Activated naive CD4-positive, alpha-beta T cell treated with anti-CD3 and anti-CD28 coated beads, Interleukin-2, amount 50 U/mL, for 72 hours (primary cell): Measurements from ENCODE around the gene TMEM178A. TPM values are rescaled to one million over a fixed set of nuclear protein-coding genes. Genes with fewer than 3 reads are reported as not detected.
"Not testable (repeated sequence)": the region's sequence is repeated elsewhere in the genome, so short reads cannot be mapped to it uniquely, and the experiment has no call there.

Source experiments
- ATAC-seq, 2 donors: fragments of 150-1000 bp; cut with Tn5 transposase; 2 replicates each; pipeline ENCODE4 v1.10.0; 2021; ENCODE audit warnings: mild to moderate bottlenecking in 2 of 2, moderate library complexity in 2 of 2
- DNase-seq, 2 donors: peaks; one replicate each; pipeline ENCODE4 v3.0.0; 2021 to 2022; ENCODE audit warnings: low spot score in 2 of 2
- H3K27ac Mint-ChIP-seq, 2 donors: one replicate each; pipeline ENCODE4 v1.8.0; 2022; ENCODE audit warnings: mild to moderate bottlenecking in 2 of 2, mixed read lengths in 2 of 2
- H3K36me3 Mint-ChIP-seq, 2 donors: one replicate each; pipeline ENCODE4 v1.8.0; 2022; ENCODE audit warnings: mixed read lengths in 2 of 2
- H3K9me3 Mint-ChIP-seq, 2 donors: one replicate each; pipeline ENCODE4 v1.8.0; 2022; ENCODE audit warnings: mixed read lengths in 2 of 2
- total RNA-seq, 2 donors: library from RNA; stranded (reverse); gene quantifications; one replicate each; pipeline ENCODE4 v1.2.3, GENCODE V29; 2022

The TMEM178A gene
- total RNA-seq, 2 donors from 2014 or later = 0.30 to 0.86 TPM

DNA sequence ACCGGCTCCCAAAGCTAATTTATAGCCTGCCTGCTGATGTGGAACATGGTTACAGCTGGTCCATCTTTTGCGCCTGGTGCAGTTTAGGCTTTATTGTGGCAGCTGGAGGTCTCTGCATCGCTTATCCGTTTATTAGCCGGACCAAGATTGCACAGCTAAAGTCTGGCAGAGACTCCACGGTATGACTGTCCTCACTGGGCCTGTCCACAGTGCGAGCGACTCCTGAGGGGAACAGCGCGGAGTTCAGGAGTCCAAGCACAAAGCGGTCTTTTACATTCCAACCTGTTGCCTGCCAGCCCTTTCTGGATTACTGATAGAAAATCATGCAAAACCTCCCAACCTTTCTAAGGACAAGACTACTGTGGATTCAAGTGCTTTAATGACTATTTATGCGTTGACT lies 51.4 kb downstream of the TMEM178A start:
- no peak overlapping the region for H3K27ac Mint-ChIP-seq
- ATAC-seq (no peak), DNase-seq (no peak)
- no peaks in the 10 kb centered on the region for H3K9me3 Mint-ChIP-seq
- H3K36me3 Mint-ChIP-seq = no peaks in the 10 kb centered on the region

GRCh38 chr2:39718483-39718882 lies 52.8 kb downstream of the TMEM178A start:
- Mint-ChIP-seq H3K9me3 (no peaks in the 10 kb centered on the region), H3K36me3 (no peaks in the 10 kb centered on the region), H3K27ac (no peak overlapping the region)
- DNase-seq = no peak
- ATAC-seq = no peak

DNA sequence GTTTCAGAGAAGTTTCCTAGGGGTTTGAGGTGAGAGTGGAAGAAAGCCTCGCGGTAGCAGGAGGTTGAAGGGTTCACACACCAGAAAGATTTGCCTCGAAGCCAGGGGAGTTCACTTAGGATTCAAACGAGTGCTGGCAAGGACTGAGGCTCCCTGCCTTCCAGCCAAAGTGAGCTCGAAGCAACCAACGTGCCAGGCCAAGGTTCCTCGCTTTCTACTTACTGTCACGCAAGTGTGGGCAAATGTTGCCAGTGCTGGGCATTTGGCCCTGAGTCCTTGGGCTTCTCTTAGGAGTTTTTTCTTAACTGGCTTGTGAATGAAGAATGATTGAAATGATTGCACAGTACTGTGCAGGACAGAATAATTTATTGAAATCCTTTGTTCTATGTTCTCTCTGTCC lies 53.6 kb downstream of the TMEM178A start:
- DNase-seq (no peak), ATAC-seq (no peak)
- Mint-ChIP-seq H3K9me3 (no peaks in the 10 kb centered on the region), H3K27ac (no peak overlapping the region), H3K36me3 (no peaks in the 10 kb centered on the region)

- no peak for DNase-seq
- Mint-ChIP-seq H3K9me3 (no peaks in the 10 kb centered on the region), H3K36me3 (no peaks in the 10 kb centered on the region), H3K27ac (no peak overlapping the region)
- ATAC-seq = no peak
Measured at GRCh38 chr2:39720970-39721369, 55.3 kb downstream of the TMEM178A start.

DNA sequence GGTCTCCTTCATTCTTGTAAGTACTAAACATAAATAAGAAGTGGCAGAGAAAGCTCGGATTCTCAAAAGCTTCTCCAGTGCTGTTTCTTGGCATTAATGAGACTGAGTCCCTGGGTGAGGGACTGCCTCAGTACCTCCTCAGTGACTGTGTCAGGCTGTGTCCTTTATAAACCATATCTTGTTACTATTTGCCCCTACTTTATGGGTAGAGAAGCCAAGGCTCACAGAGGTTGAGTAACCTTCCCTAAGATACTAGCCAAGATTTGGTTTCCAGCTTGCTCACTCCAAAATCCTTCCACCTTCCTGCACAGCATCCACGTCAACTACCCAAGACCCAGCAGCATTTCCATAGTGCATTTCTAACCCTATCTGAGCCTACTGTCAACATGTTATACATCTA lies 57.8 kb downstream of the TMEM178A start:
- Mint-ChIP-seq H3K27ac (no peak overlapping the region), H3K9me3 (no peaks in the 10 kb centered on the region), H3K36me3 (no peaks in the 10 kb centered on the region)
- ATAC-seq = no peak
- DNase-seq = no peak

- H3K36me3 Mint-ChIP-seq = no peaks in the 10 kb centered on the region
- DNase-seq (no peak), ATAC-seq (no peak)
- no peaks in the 10 kb centered on the region for H3K9me3 Mint-ChIP-seq
- H3K27ac Mint-ChIP-seq = no peak overlapping the region
Measured at GRCh38 chr2:39723946-39724827, 58.5 kb downstream of the TMEM178A start.

- Mint-ChIP-seq H3K27ac (no peak overlapping the region), H3K9me3 (no peaks in the 10 kb centered on the region), H3K36me3 (peaks cover 0 to 2% of the 10 kb centered on the region in 2 donors)
- no peak for DNase-seq
- no peak for ATAC-seq
Measured at GRCh38 chr2:39724828-39725144, 59.1 kb downstream of the TMEM178A start.

DNA sequence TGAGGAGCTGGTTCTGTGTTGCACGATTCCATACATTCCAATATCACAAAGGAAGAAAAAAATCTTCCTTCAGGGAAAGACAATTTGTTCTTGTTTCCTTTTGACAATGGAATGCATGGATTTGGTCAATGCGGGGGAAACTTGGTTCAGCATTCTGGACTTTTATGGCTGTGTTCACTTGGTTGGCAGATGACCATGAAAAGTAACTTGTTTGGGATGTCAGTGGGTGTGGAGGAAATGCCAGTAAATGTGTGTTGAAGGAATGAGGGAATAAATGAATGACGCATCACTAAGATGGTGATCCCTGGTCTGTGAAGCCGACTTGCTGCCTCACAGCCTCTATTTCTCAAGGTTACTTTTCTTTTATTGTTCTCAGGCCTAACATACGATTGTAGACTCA lies 59.7 kb downstream of the TMEM178A start:
- ATAC-seq (no peak), DNase-seq (no peak)
- Mint-ChIP-seq H3K36me3 (peaks cover 0 to 6% of the 10 kb centered on the region in 2 donors), H3K9me3 (no peaks in the 10 kb centered on the region), H3K27ac (no peak overlapping the region)

- not testable (repeated sequence) for H3K27ac Mint-ChIP-seq, ATAC-seq
Measured at GRCh38 chr2:39728085-39728484, 62.4 kb downstream of the TMEM178A start.

GRCh38 chr2:39728941-39729351 lies 63.2 kb downstream of the TMEM178A start:
- H3K27ac Mint-ChIP-seq = no peak overlapping the region
- H3K9me3 Mint-ChIP-seq = no peaks in the 10 kb centered on the region
- ATAC-seq = peak; percentile 41 to 57
- DNase-seq = peak in 1 of 2 donors; percentile 11
- peaks cover 4 to 9% of the 10 kb centered on the region in 2 donors for H3K36me3 Mint-ChIP-seq

More at GRCh38 chr2:39728085-39728484, 62.4 kb downstream of the TMEM178A start:
- DNase-seq, H3K36me3 Mint-ChIP-seq, H3K9me3 Mint-ChIP-seq: not testable (repeated sequence)

- DNase-seq (no peak), ATAC-seq (no peak)
- Mint-ChIP-seq H3K9me3 (peaks cover 0 to 4% of the 10 kb centered on the region in 2 donors), H3K27ac (no peak overlapping the region), H3K36me3 (peaks cover 17 to 23% of the 10 kb centered on the region in 2 donors)
Measured at GRCh38 chr2:39730276-39730675, 64.6 kb downstream of the TMEM178A start.

- H3K27ac Mint-ChIP-seq = no peak overlapping the region
Measured at GRCh38 chr2:39730685-39731302, 65.1 kb downstream of the TMEM178A start.

GRCh38 chr2:39731546-39731945 lies 65.8 kb downstream of the TMEM178A start:
- Mint-ChIP-seq H3K36me3 (peaks cover 22 to 34% of the 10 kb centered on the region in 2 donors), H3K27ac (no peak overlapping the region), H3K9me3 (peaks cover 0 to 4% of the 10 kb centered on the region in 2 donors)
- no peak for ATAC-seq
- DNase-seq = no peak

More at GRCh38 chr2:39730685-39731302, 65.1 kb downstream of the TMEM178A start:
- ATAC-seq (peak in 1 of 2 donors; percentile 59), DNase-seq (no peak)
- peaks cover 0 to 4% of the 10 kb centered on the region in 2 donors for H3K9me3 Mint-ChIP-seq
- H3K36me3 Mint-ChIP-seq = peaks cover 22 to 27% of the 10 kb centered on the region in 2 donors

- H3K36me3 Mint-ChIP-seq = peaks cover 26 to 41% of the 10 kb centered on the region in 2 donors
- ATAC-seq (no peak), DNase-seq (no peak)
- no peak overlapping the region for H3K27ac Mint-ChIP-seq
- peaks cover 0 to 4% of the 10 kb centered on the region in 2 donors for H3K9me3 Mint-ChIP-seq
Measured at GRCh38 chr2:39732482-39732881, 66.8 kb downstream of the TMEM178A start.

GRCh38 chr2:39733070-39733674 lies 67.5 kb downstream of the TMEM178A start:
- Mint-ChIP-seq H3K9me3 (peaks cover 0 to 4% of the 10 kb centered on the region in 2 donors), H3K27ac (no peak overlapping the region), H3K36me3 (peaks cover 32 to 47% of the 10 kb centered on the region in 2 donors)
- ATAC-seq (no peak), DNase-seq (no peak)

DNA sequence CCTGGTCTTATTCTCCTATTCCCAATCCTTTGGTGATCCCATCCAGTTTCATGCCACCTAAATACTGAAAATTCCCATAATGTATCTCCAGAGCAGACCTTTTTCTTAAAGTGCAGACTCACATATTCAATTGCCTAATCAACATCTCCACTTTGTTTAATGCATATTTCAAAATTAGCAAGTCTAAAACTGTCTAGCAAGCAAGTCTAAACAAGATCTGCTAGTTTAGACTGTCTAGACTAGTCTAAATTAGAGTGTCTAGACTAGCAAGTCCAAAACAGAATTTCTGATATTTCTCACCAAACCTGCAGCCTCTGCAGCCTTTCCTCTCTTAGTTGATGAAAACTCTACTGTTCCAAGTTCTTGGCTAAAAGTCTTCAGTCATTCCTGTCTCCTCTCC lies 68.7 kb downstream of the TMEM178A start:
- DNase-seq (no peak), ATAC-seq (no peak)
- H3K27ac Mint-ChIP-seq = peak overlapping the region in 1 of 2 donors; percentile 18
- H3K9me3 Mint-ChIP-seq = peaks cover 0 to 4% of the 10 kb centered on the region in 2 donors
- peaks cover 35 to 54% of the 10 kb centered on the region in 2 donors for H3K36me3 Mint-ChIP-seq

DNA sequence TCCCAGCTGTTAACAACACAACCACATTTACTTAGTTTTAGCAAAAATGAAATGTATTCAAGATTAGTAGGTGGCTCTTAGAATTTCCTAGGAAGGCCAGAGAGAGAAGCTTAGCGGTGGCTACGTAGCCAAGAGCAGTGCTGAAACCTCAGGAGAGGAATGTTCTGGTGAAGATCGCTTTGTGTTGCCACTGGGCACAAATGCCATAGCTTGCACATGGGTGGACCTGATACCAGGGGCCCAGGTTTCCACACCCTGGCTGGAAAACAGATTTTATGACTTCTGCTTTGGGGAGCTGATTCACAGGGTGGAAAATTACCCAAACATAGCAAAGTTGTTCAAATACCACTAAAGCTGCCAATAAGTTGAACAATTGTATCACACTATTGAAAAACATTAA lies 69.9 kb downstream of the TMEM178A start:
- DNase-seq = no peak
- no peak for ATAC-seq
- H3K9me3 Mint-ChIP-seq = peaks cover 0 to 4% of the 10 kb centered on the region in 2 donors
- H3K36me3 Mint-ChIP-seq = peaks cover 38 to 52% of the 10 kb centered on the region in 2 donors
- no peak overlapping the region for H3K27ac Mint-ChIP-seq
